GM21717 (cell line): ENCODE measurements around the gene ZDHHC12.

Experiments used
- ATAC-seq: cut with Tn5 transposase; IDR thresholded peaks from one replicate; pipeline ENCODE4 v1.9.1; 2021; ENCODE audit warnings: mild to moderate bottlenecking, moderate library complexity; ENCODE audit not compliant: unreplicated experiment

The ZDHHC12 gene

GRCh38 chr9:128723866-128724743 is at the start of gene ZDHHC12:
ZDHHC12 (minus strand) TSS chr9:128724127; CDS start chr9:128724093, 34 bp downstream.
- ATAC-seq, result peak; percentile 84

- ATAC-seq, result no peak
Observed at GRCh38 chr9:128773049-128773448, 49.1 kb upstream of the ZDHHC12 start.

- peak; percentile 85 for ATAC-seq
Observed at GRCh38 chr9:128771745-128772519, 48.0 kb upstream of the ZDHHC12 start, which contains the start of gene ZER1. ZER1 (minus strand) TSS chr9:128771927; CDS start chr9:128755565, 16,362 bp downstream.

GRCh38 chr9:128771094-128771721 is 47.3 kb upstream of the ZDHHC12 start:
- peak; percentile 35 for ATAC-seq

- no peak for ATAC-seq
Observed at GRCh38 chr9:128770286-128771030, 46.5 kb upstream of the ZDHHC12 start.

GRCh38 chr9:128768606-128769005 is 44.7 kb upstream of the ZDHHC12 start:
- ATAC-seq, result no peak

GRCh38 chr9:128765499-128765898 is 41.6 kb upstream of the ZDHHC12 start:
- no peak for ATAC-seq

- no peak for ATAC-seq
Observed at GRCh38 chr9:128764361-128764760, 40.4 kb upstream of the ZDHHC12 start.

GRCh38 chr9:128762671-128763449 is 38.9 kb upstream of the ZDHHC12 start:
- no peak for ATAC-seq

GRCh38 chr9:128757602-128758001 is 33.7 kb upstream of the ZDHHC12 start:
- no peak for ATAC-seq

GRCh38 chr9:128753627-128754026 is 29.7 kb upstream of the ZDHHC12 start:
- no peak for ATAC-seq

GRCh38 chr9:128750926-128751595 is 27.1 kb upstream of the ZDHHC12 start:
- ATAC-seq, result no peak

GRCh38 chr9:128747241-128747640 is 23.3 kb upstream of the ZDHHC12 start:
- no peak for ATAC-seq

- no peak for ATAC-seq
Observed at GRCh38 chr9:128743421-128743820, 19.5 kb upstream of the ZDHHC12 start.

- no peak for ATAC-seq
Observed at GRCh38 chr9:128742401-128742800, 18.5 kb upstream of the ZDHHC12 start.

- ATAC-seq, result no peak
Observed at GRCh38 chr9:128735373-128735772, 11.4 kb upstream of the ZDHHC12 start.

GRCh38 chr9:128733256-128733655 is 9.3 kb upstream of the ZDHHC12 start:
- ATAC-seq, result no peak

- no peak for ATAC-seq
Observed at GRCh38 chr9:128732576-128732975, 8.6 kb upstream of the ZDHHC12 start.

- no peak for ATAC-seq
Observed at GRCh38 chr9:128731691-128732090, 7.8 kb upstream of the ZDHHC12 start.
